Measurements from ENCODE around the gene SLC25A25. TPM values are rescaled to one million over a fixed set of nuclear protein-coding genes. Genes with fewer than 3 reads are reported as not detected.

The SLC25A25 gene
- total and polyA plus RNA-seq, 9 of the 15 experiments (the other 6 are each of a cell fraction or from before 2014, with no cell fraction given), result 0.07 to 35.9 (median 23.2) TPM

DNA sequence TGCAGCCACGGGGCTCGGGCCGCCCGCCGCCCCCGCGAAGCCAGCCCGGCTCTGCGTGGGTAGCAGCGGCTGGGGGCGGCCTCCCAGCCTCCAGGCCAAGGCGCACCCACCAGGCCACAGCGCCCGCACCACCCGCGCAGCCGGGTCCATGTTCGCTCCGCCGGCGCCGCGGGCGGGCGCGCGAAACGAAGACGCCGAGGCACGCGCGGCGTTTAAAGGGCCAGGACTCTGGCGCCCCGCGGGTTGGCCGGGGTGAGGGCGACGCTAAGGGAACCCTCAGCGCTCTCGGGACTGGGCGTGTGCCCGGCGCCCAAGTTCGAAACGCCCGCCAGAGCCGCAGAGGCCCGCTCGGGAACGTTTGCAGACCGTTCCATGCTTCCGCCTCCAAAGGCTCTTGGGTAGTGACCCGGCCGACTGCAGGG lies 59.5 kb downstream of the SLC25A25 start, which contains the start of gene PTGES2:
Gene PTGES2 (minus strand): TSS at position 162 of the 422 bp plus-strand sequence. CDS start 12 bp downstream, at position 150.
- Histone ChIP-seq H3K27ac (ENCODE audit: extremely low read depth, low read depth, low read length) (peak within 1 kb of the TSS; percentile 93), H3K4me2 (ENCODE audit: insufficient read depth, low read length) (peak within 1 kb of the TSS; percentile 95), H3K27me3 (ENCODE audit: control insufficient read depth in 2 of 2, insufficient read depth in 2 of 2, low read length in 2 of 2) (no peaks in the 10 kb centered on the region), H3K9ac (ENCODE audit: insufficient read depth in 1 of 2, low read depth in 2 of 2, low read length in 2 of 2) (peak within 1 kb of the TSS; percentile 95 to 99), H3K79me2 (ENCODE audit: control insufficient read depth, insufficient read depth, low read length) (peaks cover 38% of the 10 kb centered on the region), H3K9me1 (ENCODE audit: control insufficient read depth, insufficient read depth, low read length) (no peaks in the 10 kb centered on the region), H3K36me3 (ENCODE audit: control insufficient read depth, insufficient read depth, low read length) (peaks cover 36% of the 10 kb centered on the region), H3K4me1 (replicated peaks in 1 of 2; ENCODE audit: control insufficient read depth in 2 of 2, insufficient read depth in 2 of 2, low read length in 2 of 2) (peaks cover 10 to 42% of the 10 kb centered on the region in 2 experiments), H4K20me1 (replicated peaks; ENCODE audit: control insufficient read depth, insufficient read depth, low read length) (peaks cover 8% of the 10 kb centered on the region; the same call in 1 of the 2 replicates), H3K9me3 (replicated peaks; ENCODE audit: control insufficient read depth, insufficient read depth, low read depth, low read length) (no peaks in the 10 kb centered on the region), H2AFZ (ENCODE audit: low read depth, low read length) (peak within 1 kb of the TSS; percentile 93), H3K4me3 (peak within 1 kb of the TSS; percentile 98)
- intact Hi-C loops (cut with micrococcal nuclease), result loop anchor here (5.0 to 10.0 kb wide), 3 partner anchors 67 to 285 kb away; partner anchors contain the start of genes CIZ1, GOLGA2 and SWI5
- no peak for FAIRE-seq
- peak; percentile 86 for ATAC-seq
- CTCF ChIA-PET (ENCODE audit: low intra/inter-chr PET ratio), result interaction anchor here (0.6 kb wide), 1 partner anchor 61 kb away, joined by 3 read pairs; the partner anchor contains the start of gene NAIF1
- POLR2A ChIA-PET, result interaction anchor here (1.6 to 2.0 kb wide), 2 partner anchors 10 to 60 kb away, joined by 4 read pairs; partner anchors contain the start of gene SLC25A25
- in situ Hi-C loops (cut with MboI), result no loop called here
- BruUV-seq (replicated peaks), result no TSS peak
- peak; percentile 75 to 92 (median 81) for DNase-seq (ENCODE audit: extremely low read depth in 1 of 4, low spot score in 3 of 4)
- 1% methylated on average over 45 of the region's 56 CpGs for WGBS (ENCODE audit: insufficient coverage, low coverage, missing lambda C conversion rate)
- peak; percentile 89 to 90; a peak in 3 of 4 replicates for TF ChIP-seq SIN3A (IDR thresholded peaks at IDR 0.05; ENCODE audit: borderline replicate concordance in 2 of 2, control insufficient read depth in 1 of 2, low read depth in 2 of 2, low read length in 2 of 2)
- TF ChIP-seq BCL6 (CRISPR knock-in tag; IDR thresholded peaks at IDR 0.05), result no peak
- TF ChIP-seq ASH1L (IDR thresholded peaks at IDR 0.05; ENCODE audit: borderline replicate concordance, low read depth, partially characterized antibody), result no peak
- TF ChIP-seq EP400 (IDR thresholded peaks at IDR 0.05), result no peak
- TF ChIP-seq ATF7 (IDR thresholded peaks at IDR 0.05), result peak; percentile 12; the same call in 1 of the 2 replicates
- TF ChIP-seq ESRRB (CRISPR knock-in tag; IDR thresholded peaks at IDR 0.05; ENCODE audit: borderline replicate concordance), result no peak
- no peak for TF ChIP-seq ZNF696 (CRISPR knock-in tag; conservative IDR thresholded peaks at IDR 0.05)
- TF ChIP-seq, protein P1, sequence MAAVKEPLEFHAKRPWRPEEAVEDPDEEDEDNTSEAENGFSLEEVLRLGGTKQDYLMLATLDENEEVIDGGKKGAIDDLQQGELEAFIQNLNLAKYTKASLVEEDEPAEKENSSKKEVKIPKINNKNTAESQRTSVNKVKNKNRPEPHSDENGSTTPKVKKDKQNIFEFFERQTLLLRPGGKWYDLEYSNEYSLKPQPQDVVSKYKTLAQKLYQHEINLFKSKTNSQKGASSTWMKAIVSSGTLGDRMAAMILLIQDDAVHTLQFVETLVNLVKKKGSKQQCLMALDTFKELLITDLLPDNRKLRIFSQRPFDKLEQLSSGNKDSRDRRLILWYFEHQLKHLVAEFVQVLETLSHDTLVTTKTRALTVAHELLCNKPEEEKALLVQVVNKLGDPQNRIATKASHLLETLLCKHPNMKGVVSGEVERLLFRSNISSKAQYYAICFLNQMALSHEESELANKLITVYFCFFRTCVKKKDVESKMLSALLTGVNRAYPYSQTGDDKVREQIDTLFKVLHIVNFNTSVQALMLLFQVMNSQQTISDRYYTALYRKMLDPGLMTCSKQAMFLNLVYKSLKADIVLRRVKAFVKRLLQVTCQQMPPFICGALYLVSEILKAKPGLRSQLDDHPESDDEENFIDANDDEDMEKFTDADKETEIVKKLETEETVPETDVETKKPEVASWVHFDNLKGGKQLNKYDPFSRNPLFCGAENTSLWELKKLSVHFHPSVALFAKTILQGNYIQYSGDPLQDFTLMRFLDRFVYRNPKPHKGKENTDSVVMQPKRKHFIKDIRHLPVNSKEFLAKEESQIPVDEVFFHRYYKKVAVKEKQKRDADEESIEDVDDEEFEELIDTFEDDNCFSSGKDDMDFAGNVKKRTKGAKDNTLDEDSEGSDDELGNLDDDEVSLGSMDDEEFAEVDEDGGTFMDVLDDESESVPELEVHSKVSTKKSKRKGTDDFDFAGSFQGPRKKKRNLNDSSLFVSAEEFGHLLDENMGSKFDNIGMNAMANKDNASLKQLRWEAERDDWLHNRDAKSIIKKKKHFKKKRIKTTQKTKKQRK (IDR thresholded peaks at IDR 0.05; ENCODE audit: borderline replicate concordance, low read depth, low read length), result no peak
- no peak for TF ChIP-seq ZNF324 (CRISPR knock-in tag; IDR thresholded peaks at IDR 0.05)
- TF ChIP-seq, protein P2, sequence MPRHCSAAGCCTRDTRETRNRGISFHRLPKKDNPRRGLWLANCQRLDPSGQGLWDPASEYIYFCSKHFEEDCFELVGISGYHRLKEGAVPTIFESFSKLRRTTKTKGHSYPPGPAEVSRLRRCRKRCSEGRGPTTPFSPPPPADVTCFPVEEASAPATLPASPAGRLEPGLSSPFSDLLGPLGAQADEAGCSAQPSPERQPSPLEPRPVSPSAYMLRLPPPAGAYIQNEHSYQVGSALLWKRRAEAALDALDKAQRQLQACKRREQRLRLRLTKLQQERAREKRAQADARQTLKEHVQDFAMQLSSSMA (CRISPR knock-in tag; IDR thresholded peaks at IDR 0.05), result no peak
- TF ChIP-seq, protein P3, sequence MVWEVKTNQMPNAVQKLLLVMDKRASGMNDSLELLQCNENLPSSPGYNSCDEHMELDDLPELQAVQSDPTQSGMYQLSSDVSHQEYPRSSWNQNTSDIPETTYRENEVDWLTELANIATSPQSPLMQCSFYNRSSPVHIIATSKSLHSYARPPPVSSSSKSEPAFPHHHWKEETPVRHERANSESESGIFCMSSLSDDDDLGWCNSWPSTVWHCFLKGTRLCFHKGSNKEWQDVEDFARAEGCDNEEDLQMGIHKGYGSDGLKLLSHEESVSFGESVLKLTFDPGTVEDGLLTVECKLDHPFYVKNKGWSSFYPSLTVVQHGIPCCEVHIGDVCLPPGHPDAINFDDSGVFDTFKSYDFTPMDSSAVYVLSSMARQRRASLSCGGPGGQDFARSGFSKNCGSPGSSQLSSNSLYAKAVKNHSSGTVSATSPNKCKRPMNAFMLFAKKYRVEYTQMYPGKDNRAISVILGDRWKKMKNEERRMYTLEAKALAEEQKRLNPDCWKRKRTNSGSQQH (CRISPR knock-in tag; IDR thresholded peaks at IDR 0.05), result no peak
- TF ChIP-seq, protein P4, sequence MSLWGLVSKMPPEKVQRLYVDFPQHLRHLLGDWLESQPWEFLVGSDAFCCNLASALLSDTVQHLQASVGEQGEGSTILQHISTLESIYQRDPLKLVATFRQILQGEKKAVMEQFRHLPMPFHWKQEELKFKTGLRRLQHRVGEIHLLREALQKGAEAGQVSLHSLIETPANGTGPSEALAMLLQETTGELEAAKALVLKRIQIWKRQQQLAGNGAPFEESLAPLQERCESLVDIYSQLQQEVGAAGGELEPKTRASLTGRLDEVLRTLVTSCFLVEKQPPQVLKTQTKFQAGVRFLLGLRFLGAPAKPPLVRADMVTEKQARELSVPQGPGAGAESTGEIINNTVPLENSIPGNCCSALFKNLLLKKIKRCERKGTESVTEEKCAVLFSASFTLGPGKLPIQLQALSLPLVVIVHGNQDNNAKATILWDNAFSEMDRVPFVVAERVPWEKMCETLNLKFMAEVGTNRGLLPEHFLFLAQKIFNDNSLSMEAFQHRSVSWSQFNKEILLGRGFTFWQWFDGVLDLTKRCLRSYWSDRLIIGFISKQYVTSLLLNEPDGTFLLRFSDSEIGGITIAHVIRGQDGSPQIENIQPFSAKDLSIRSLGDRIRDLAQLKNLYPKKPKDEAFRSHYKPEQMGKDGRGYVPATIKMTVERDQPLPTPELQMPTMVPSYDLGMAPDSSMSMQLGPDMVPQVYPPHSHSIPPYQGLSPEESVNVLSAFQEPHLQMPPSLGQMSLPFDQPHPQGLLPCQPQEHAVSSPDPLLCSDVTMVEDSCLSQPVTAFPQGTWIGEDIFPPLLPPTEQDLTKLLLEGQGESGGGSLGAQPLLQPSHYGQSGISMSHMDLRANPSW (CRISPR knock-in tag; IDR thresholded peaks at IDR 0.05), result peak; percentile 90
- TF ChIP-seq STAT5B (CRISPR knock-in tag; IDR thresholded peaks at IDR 0.05), result no peak
- no peak for TF ChIP-seq HEY1 (CRISPR knock-in tag; IDR thresholded peaks at IDR 0.05; ENCODE audit: borderline replicate concordance)
